Heart left ventricle (tissue), 16 donors: ENCODE results near the gene ZNF213. TPM values are rescaled to one million over a fixed set of nuclear protein-coding genes. Genes with fewer than 3 reads are reported as not detected.

Experiments used
- ATAC-seq, 4 donors: fragments of 200-7000 bp; cut with Tn5 transposase; one replicate each; pipeline ENCODE4 v1.9.1; 2020 to 2022; ENCODE audit warnings: moderate library complexity in 4 of 4, mild to moderate bottlenecking in 3 of 4, moderate number of reproducible peaks in 1 of 4
- DNase-seq, 5 donors: peaks; one replicate each; pipeline ENCODE4 v3.0.0-alpha.2; 2020
- H3K27ac ChIP-seq, 12 donors: fragments of 200-600 bp; sonication (generic) in 4 of 12; one replicate each; pipeline versions ENCODE4 v1.5.0 to v1.8.0; 2016 to 2022; ENCODE audit warnings: mild to moderate bottlenecking in 2 of 12
- H3K27me3 ChIP-seq, 9 donors: fragments of 200-600 bp; sonication (generic) in 2 of 9; one replicate each; pipeline versions ENCODE4 v1.5.1 to v1.8.0; 2016 to 2022; ENCODE audit warnings: mild to moderate bottlenecking in 3 of 9
- H3K36me3 ChIP-seq, 9 donors: fragments of 200-600 bp; sonication (generic) in 2 of 9; one replicate each; pipeline versions ENCODE4 v1.5.0 to v1.8.0; 2018 to 2022; ENCODE audit warnings: mild to moderate bottlenecking in 2 of 9
- H3K4me1 ChIP-seq, 12 donors: fragments of 200-600 bp; sonication (generic) in 4 of 12; one replicate each; pipeline versions ENCODE4 v1.5.0 to v1.8.0; 2016 to 2022; ENCODE audit warnings: mild to moderate bottlenecking in 3 of 12
- H3K4me3 ChIP-seq, 12 donors: fragments of 200-600 bp; sonication (generic) in 4 of 12; one replicate each; pipeline versions ENCODE4 v1.5.0 to v1.8.0; 2017 to 2022; ENCODE audit warnings: mild to moderate bottlenecking in 9 of 12, moderate library complexity in 4 of 12
- H3K9me3 ChIP-seq, 12 donors: fragments of 200-600 bp; sonication (generic) in 4 of 12; one replicate each; pipeline versions ENCODE4 v1.5.0 to v1.8.0; 2016 to 2022; ENCODE audit warnings: mild to moderate bottlenecking in 1 of 12
- POLR2A ChIP-seq, 2 donors: fragments of 450-650 bp; IDR thresholded peaks; one replicate each; pipeline ENCODE4 v1.6.1; 2017; ENCODE audit warnings: antibody characterized with exemption in 2 of 2, mild to moderate bottlenecking in 2 of 2, moderate library complexity in 2 of 2
- WGBS, 4 donors: extraction: QIAGEN DNeasy Blood & Tissue Kit in 2 of 4; methylation state at CpG; one replicate each; pipeline versions ENCODE4 v1.1.5 to v1.1.7; 2013 to 2018; 5-methylcytosine and 5-hydroxymethylcytosine counted together
- intact Hi-C, 10 donors: fragments of 100-400 bp; cut with DNase I; formaldehyde crosslinking; loops; one replicate each; pipeline versions ENCODE4 v1.11.1 to v1.14.2; 2022
- polyA plus RNA-seq, 2 donors: library from polyadenylated mRNA; stranded (reverse); fragments of 200-250 nt; gene quantifications; one replicate each; pipeline ENCODE4 v1.2.3, GENCODE V29; 2013
- total RNA-seq, 9 donors: library from RNA; depleted of rRNA in 2 of 9; stranded (reverse); fragments of >200 nt in 2 of 9; fragmentation: NEBNext Ultra II Directional in 3 of 9; extraction: Animal tissue kit (Norgen Biotek cat#: 25700) in 3 of 9; gene quantifications; one replicate each; pipeline versions ENCODE4 v1.1.0 to v1.2.4, GENCODE V29; 2016 to 2023
- TF ChIP-seq, protein P1 (sequence below), 12 donors: fragments of 200-600 bp; sonication (generic) in 4 of 12; IDR thresholded peaks; one replicate each; pipeline versions ENCODE4 v1.5.0 to v1.8.0; 2018 to 2022; ENCODE audit warnings: antibody characterized with exemption in 12 of 12, mild to moderate bottlenecking in 5 of 12
- donor health status: ischemic (EF 13 %, LVEDD 7.1; RV severe dilation, severe dysfunction).
- donor health status: healthy with polysubstance abuse.
- donor health status: DM: no; HTN: yes; CAD: no.
- donor health status: DM: no; HTN: no; CAD: no.
- donor health status: ischemic (EF 25% LVEDD 6.9; RV normal size, moderate dysfunction).
- donor health status: ischemic (EF 25% LVEDD 5.7; RV mildly dilated, moderate dysfunction).
- donor health status: healthy.
- donor health status: DM: yes; HTN: yes; CAD: no.
- donor health status: ischemic (EF 35%, LVEDD 5.7; RV mildly dilated, moderate dysfunction).
- donor health status: nonischemic (EF 11% LVEDD 7.7; RV severe dilation, severe dysfunction).
- donor health status: DM: yes; HTN: yes; CAD: no.
- donor health status: PGD.
- donor health status: ischemic (EF 29% LVEDD 5.4; RV normal size, mild dysfunction).
- donor health status: nonischemic (EF 23%, LVEDD 6.1; RV moderate dilation, normal function).

The ZNF213 gene
- total and polyA plus RNA-seq, 11 donors = 6.7 to 14.3 (median 8.7) TPM

- Histone ChIP-seq H3K36me3 (no peaks in the 10 kb centered on the region), H3K27me3 (no peaks in the 10 kb centered on the region), H3K4me3 (peak overlapping the region in 7 of 12 donors; percentile 2 to 47 (median 7)), H3K9me3 (no peaks in the 10 kb centered on the region), H3K27ac (peak overlapping the region; percentile 61 to 91 (median 78)), H3K4me1 (peaks cover 9 to 49% (median 27%) of the 10 kb centered on the region in 12 donors)
- intact Hi-C loops = loop anchor here in 3 of 10 donors (5.0 kb wide), 2 partner anchors 34 to 44 kb away; partner anchors contain the start of gene IL32 (in 2 of the 3)
- 54 to 68% (median 62%) methylated on average over 28 to 29 of the region's 29 CpGs for WGBS, 4 donors
- no peak for DNase-seq
- ATAC-seq = no peak
- TF ChIP-seq POLR2A (IDR thresholded peaks at IDR 0.05) = no peak
- TF ChIP-seq, protein P1, sequence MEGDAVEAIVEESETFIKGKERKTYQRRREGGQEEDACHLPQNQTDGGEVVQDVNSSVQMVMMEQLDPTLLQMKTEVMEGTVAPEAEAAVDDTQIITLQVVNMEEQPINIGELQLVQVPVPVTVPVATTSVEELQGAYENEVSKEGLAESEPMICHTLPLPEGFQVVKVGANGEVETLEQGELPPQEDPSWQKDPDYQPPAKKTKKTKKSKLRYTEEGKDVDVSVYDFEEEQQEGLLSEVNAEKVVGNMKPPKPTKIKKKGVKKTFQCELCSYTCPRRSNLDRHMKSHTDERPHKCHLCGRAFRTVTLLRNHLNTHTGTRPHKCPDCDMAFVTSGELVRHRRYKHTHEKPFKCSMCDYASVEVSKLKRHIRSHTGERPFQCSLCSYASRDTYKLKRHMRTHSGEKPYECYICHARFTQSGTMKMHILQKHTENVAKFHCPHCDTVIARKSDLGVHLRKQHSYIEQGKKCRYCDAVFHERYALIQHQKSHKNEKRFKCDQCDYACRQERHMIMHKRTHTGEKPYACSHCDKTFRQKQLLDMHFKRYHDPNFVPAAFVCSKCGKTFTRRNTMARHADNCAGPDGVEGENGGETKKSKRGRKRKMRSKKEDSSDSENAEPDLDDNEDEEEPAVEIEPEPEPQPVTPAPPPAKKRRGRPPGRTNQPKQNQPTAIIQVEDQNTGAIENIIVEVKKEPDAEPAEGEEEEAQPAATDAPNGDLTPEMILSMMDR (IDR thresholded peaks at IDR 0.05) = peak; percentile 17 to 62 (median 51)
Measured at GRCh38 chr16:3101018-3101840, 33.6 kb upstream of the ZNF213 start.

- no peaks in the 10 kb centered on the region for H3K27me3 ChIP-seq
- DNase-seq = peak in 4 of 5 donors; percentile 62 to 74 (median 72)
- H3K4me3 ChIP-seq = peak overlapping the region in 8 of 12 donors; percentile 3 to 47 (median 14)
- WGBS, 4 donors = 37 to 56% (median 46%) methylated on average over 27 of the region's 27 CpGs
- TF ChIP-seq, protein P1 (IDR thresholded peaks at IDR 0.05) = no peak
- no peak for TF ChIP-seq POLR2A (IDR thresholded peaks at IDR 0.05)
- H3K36me3 ChIP-seq = no peaks in the 10 kb centered on the region
- H3K4me1 ChIP-seq = peaks cover 9 to 53% (median 31%) of the 10 kb centered on the region in 12 donors
- intact Hi-C loops = loop anchor here in 3 of 10 donors (5.0 kb wide), 2 partner anchors 35 to 45 kb away; partner anchors contain the start of gene IL32 (in 2 of the 3)
- peak overlapping the region; percentile 66 to 91 (median 78) for H3K27ac ChIP-seq
- peak; percentile 9 to 76 (median 33) for ATAC-seq
- no peaks in the 10 kb centered on the region for H3K9me3 ChIP-seq
Measured at GRCh38 chr16:3101841-3102470, 32.9 kb upstream of the ZNF213 start.

- Histone ChIP-seq H3K27me3 (no peaks in the 10 kb centered on the region), H3K36me3 (no peaks in the 10 kb centered on the region), H3K4me1 (peaks cover 4 to 33% (median 16%) of the 10 kb centered on the region in 12 donors), H3K9me3 (no peaks in the 10 kb centered on the region), H3K27ac (peak overlapping the region; percentile 73 to 93 (median 86)), H3K4me3 (peak overlapping the region; percentile 48 to 79 (median 67))
- ATAC-seq (peak; percentile 86 to 97 (median 95)), DNase-seq (peak; percentile 91 to 94 (median 92))
- 1% methylated on average over 31 to 74 of the region's 74 CpGs for WGBS, 4 donors
- TF ChIP-seq, protein P1 (IDR thresholded peaks at IDR 0.05) = peak in 1 of 12 donors; percentile 14
- TF ChIP-seq POLR2A (IDR thresholded peaks at IDR 0.05) = peak in 1 of 2 donors; percentile 46
- intact Hi-C loops = loop anchor here in 2 of 10 donors (2.0 kb wide), 2 partner anchors 18 to 22 kb away; no protein-coding TSS in a partner anchor
Measured at GRCh38 chr16:3106205-3106928, 28.5 kb upstream of the ZNF213 start.
